SK-N-SH (cell line): ENCODE data around the gene RSAD2. TPM values are rescaled to one million over a fixed set of nuclear protein-coding genes. Genes with fewer than 3 reads are reported as not detected.
A peak's percentile ranks its signal among the peaks of the same experiment; 100 is the strongest.

Source experiments
- CTCF ChIA-PET: fragments of 300-600, 350-600 bp; formaldehyde crosslinking; extraction: SDS; loops from one replicate; lab custom pipeline; 2021; lab: Yijun Ruan, JAX
- POLR2A ChIA-PET: fragments of 350-600 bp; sonication (Branson Sonifier 250); formaldehyde crosslinking; extraction: SDS; loops from one replicate; lab custom pipeline; 2020; ENCODE audit warnings: antibody characterized with exemption, inconsistent platforms; lab: Yijun Ruan, JAX
- DNase-seq: peaks from one replicate; pipeline ENCODE4 v3.0.0; 2012
- H2AFZ ChIP-seq: fragments of 200-600 bp; sonication (generic); 2 replicates; pipeline ENCODE4 v1.8.1; 2016; ENCODE audit warnings: antibody characterized with exemption, mild to moderate bottlenecking, low read depth
- H3F3A ChIP-seq: fragments of 200-600 bp; sonication (generic); replicated peaks from 2 replicates; pipeline ENCODE3; 2016; ENCODE audit warnings: antibody characterized with exemption, mild to moderate bottlenecking; ENCODE audit not compliant: insufficient read depth
- H3K27ac ChIP-seq, 2 experiments: fragments of 200-500 bp in 1 of 2; fragments of 200-600 bp in 1 of 2; sonication (Bioruptor generic) in 1 of 2; sonication (generic), shearing (Covaris generic) in 1 of 2; 2 replicates each; pipeline versions ENCODE4 v1.5.1 to v1.6.1; 2014 to 2016; ENCODE audit warnings: low read depth in 2 of 2, inconsistent platforms in 1 of 2, low read length in 1 of 2, mild to moderate bottlenecking in 1 of 2, mixed read lengths in 1 of 2
- H3K27me3 ChIP-seq: fragments of 200-600 bp; sonication (generic), shearing (Covaris generic); 2 replicates; pipeline ENCODE4 v1.6.1; 2016; ENCODE audit warnings: mixed run types; ENCODE audit not compliant: insufficient read depth
- H3K36me3 ChIP-seq, 2 experiments: fragments of 200-500 bp in 1 of 2; fragments of 200-600 bp in 1 of 2; sonication (Bioruptor generic) in 1 of 2; sonication (generic) in 1 of 2; replicated peaks in 1 of 2; 2 replicates each; pipeline versions ENCODE3 to v1.5.1; 2014 to 2016; ENCODE audit warnings: low read length in 1 of 2, mild to moderate bottlenecking in 1 of 2; ENCODE audit not compliant: insufficient read depth in 2 of 2, control insufficient read depth in 1 of 2
- H3K4me1 ChIP-seq, 2 experiments: fragments of 200-500 bp in 1 of 2; fragments of 200-600 bp in 1 of 2; sonication (Bioruptor generic) in 1 of 2; sonication (generic), shearing (Covaris generic) in 1 of 2; 2 replicates each; pipeline versions ENCODE4 v1.5.1 to v1.6.1; 2014 to 2016; ENCODE audit warnings: low read depth in 1 of 2, low read length in 1 of 2, mixed run types in 1 of 2; ENCODE audit not compliant: insufficient read depth in 2 of 2, control insufficient read depth in 1 of 2
- H3K4me2 ChIP-seq: fragments of 200-600 bp; sonication (generic), shearing (Covaris generic); 2 replicates; pipeline ENCODE4 v1.6.1; 2017; ENCODE audit warnings: mixed run types
- H3K4me3 ChIP-seq, 2 experiments: fragments of 200-500 bp in 1 of 2; fragments of 200-600 bp in 1 of 2; sonication (Bioruptor generic) in 1 of 2; sonication (generic), shearing (Covaris generic) in 1 of 2; 2 replicates each; pipeline versions ENCODE4 v1.5.1 to v1.8.1; 2014 to 2016; ENCODE audit warnings: low read depth in 2 of 2, inconsistent platforms in 1 of 2, low read length in 1 of 2, mild to moderate bottlenecking in 1 of 2, mixed read lengths in 1 of 2, moderate library complexity in 1 of 2
- H3K79me2 ChIP-seq: fragments of 200-600 bp; sonication (generic); 2 replicates; pipeline ENCODE4 v1.8.1; 2017; ENCODE audit warnings: mild to moderate bottlenecking; ENCODE audit not compliant: insufficient read depth
- H3K9ac ChIP-seq: fragments of 200-600 bp; sonication (generic); 2 replicates; pipeline ENCODE4 v1.6.1; 2017; ENCODE audit warnings: mixed run types
- H3K9me2 ChIP-seq: fragments of 200-600 bp; sonication (generic); 2 replicates; pipeline ENCODE4 v1.6.1; 2017; ENCODE audit warnings: mixed run types
- H3K9me3 ChIP-seq: fragments of 200-600 bp; sonication (generic); 2 replicates; pipeline ENCODE4 v1.6.1; 2017; ENCODE audit warnings: mixed run types, mild to moderate bottlenecking, moderate library complexity
- H4K20me1 ChIP-seq: fragments of 200-600 bp; sonication (generic); 2 replicates; pipeline ENCODE4 v1.6.1; 2017; ENCODE audit warnings: mild to moderate bottlenecking, mixed run types; ENCODE audit not compliant: insufficient read depth
- CTCF ChIP-seq: fragments of 200-600 bp; sonication (generic); IDR thresholded peaks from 2 replicates; pipeline ENCODE4 v1.6.1; 2017; ENCODE audit warnings: antibody characterized with exemption, mild to moderate bottlenecking, moderate library complexity
- EZH2phosphoT487 ChIP-seq: fragments of 200-600 bp; sonication (generic); IDR thresholded peaks from 2 replicates; pipeline ENCODE4 v1.6.1; 2017; ENCODE audit warnings: low read depth, mixed run types, mild to moderate bottlenecking, antibody characterized with exemption, moderate library complexity, borderline replicate concordance
- IRF3 ChIP-seq: fragments of 150-350 bp; IDR thresholded peaks from 2 replicates; pipeline ENCODE4 v1.6.1; 2016; ENCODE audit warnings: mild to moderate bottlenecking, low read depth, low read length
- MAX ChIP-seq: IDR thresholded peaks from 2 replicates; pipeline ENCODE4 v1.4.0; 2012; ENCODE audit warnings: low read depth
- MXI1 ChIP-seq: IDR thresholded peaks from 2 replicates; pipeline ENCODE4 v1.6.1; 2012; ENCODE audit warnings: mild to moderate bottlenecking, low read depth, low read length, improper control_type of control experiment
- NRF1 ChIP-seq: IDR thresholded peaks from 2 replicates; pipeline ENCODE4 v1.6.1; 2012; ENCODE audit warnings: low read depth, mild to moderate bottlenecking, low read length
- POLR2AphosphoS5 ChIP-seq: IDR thresholded peaks from 2 replicates; pipeline ENCODE4 v1.6.1; 2012; ENCODE audit warnings: low read depth, low read length
- REST ChIP-seq: IDR thresholded peaks from 2 replicates; pipeline ENCODE4 v1.6.1; 2012; ENCODE audit warnings: mild to moderate bottlenecking, low read depth, low read length, moderate library complexity
- SMC3 ChIP-seq: IDR thresholded peaks from 2 replicates; pipeline ENCODE4 v1.6.1; 2012; ENCODE audit warnings: low read depth, low read length, improper control_type of control experiment
- TAF1 ChIP-seq: IDR thresholded peaks from 2 replicates; pipeline ENCODE4 v1.6.1; 2012; ENCODE audit warnings: low read depth, mild to moderate bottlenecking, low read length, moderate library complexity, borderline replicate concordance
- YY1 ChIP-seq: IDR thresholded peaks from 2 replicates; pipeline ENCODE4 v1.4.0; 2012; ENCODE audit warnings: low read depth, mild to moderate bottlenecking
- WGBS: methylation state at CpG from one replicate; pipeline ENCODE4 v1.1.6; 2017; ENCODE audit warnings: low lambda C conversion rate; 5-methylcytosine and 5-hydroxymethylcytosine counted together
- polyA plus RNA-seq, 3 experiments: library from polyadenylated mRNA; depleted of rRNA; stranded (reverse); fragments of >200 nt; gene quantifications; 2 replicates each; pipeline ENCODE4 v1.2.3, GENCODE V29; 2012

RSAD2 gene
- polyA plus RNA-seq, 1 of the 3 experiments (the other 2 are of a cell fraction), result 0.35 TPM

- H4K20me1 ChIP-seq, result peaks cover 32% of the 10 kb centered on the region
- peak within 1 kb of the TSS; percentile 80 for H2AFZ ChIP-seq
- H3K27ac ChIP-seq, result peak within 1 kb of the TSS; percentile 57 to 89; a peak in 3 of 4 replicates
- peak; percentile 99 for DNase-seq
- H3K9me3 ChIP-seq, result no peaks in the 10 kb centered on the region
- H3K36me3 ChIP-seq, result no peaks in the 10 kb centered on the region
- ChIA-PET POLR2A (no interaction called here), CTCF (interaction anchor here (0.6 to 25.9 kb wide), 44 partner anchors 11 to 180 kb away, joined by 3 to 437 read pairs (median 5); partner anchors contain the start of gene CMPK2)
- peak within 1 kb of the TSS; percentile 79 to 90 for H3K4me3 ChIP-seq
- peaks cover 27% of the 10 kb centered on the region for H3F3A ChIP-seq
- H3K27me3 ChIP-seq, result no peaks in the 10 kb centered on the region
- peak within 1 kb of the TSS; percentile 93 for H3K4me2 ChIP-seq
- H3K4me1 ChIP-seq, result peaks cover 6 to 39% of the 10 kb centered on the region in 2 experiments; a peak in 2 of 4 replicates
- no peaks in the 10 kb centered on the region for H3K9me2 ChIP-seq
- WGBS, result 22% methylated on average over 22 of the region's 90 CpGs
- peak within 1 kb of the TSS; percentile 89 for H3K9ac ChIP-seq
- H3K79me2 ChIP-seq, result peaks cover 42% of the 10 kb centered on the region
- TF ChIP-seq CTCF (peak; percentile 57), YY1 (no peak), TAF1 (0 out of 2 replicates have a peak, but pooled peaks have one; percentile 15), SMC3 (peak; percentile 59), POLR2AphosphoS5 (peak; percentile 41; the same call in 1 of the 2 replicates), NRF1 (peak; percentile 71), REST (no peak), MXI1 (peak; percentile 58; the same call in 1 of the 2 replicates), MAX (0 out of 2 replicates have a peak, but pooled peaks have one; percentile 5), EZH2phosphoT487 (no peak), IRF3 (no peak)
Measured at GRCh38 chr2:6917071-6917760, 39.6 kb downstream of the RSAD2 start, which contains the start of gene RNF144A. RNF144A (plus strand) TSS chr2:6917412; CDS start chr2:6996927, 79,515 bp downstream.
